ENCODE measurements around the gene MAP7D1.
"Not testable (repeated sequence)": the region's sequence is repeated elsewhere in the genome, so short reads cannot be mapped to it uniquely, and the experiment has no call there.

The MAP7D1 gene

DNA sequence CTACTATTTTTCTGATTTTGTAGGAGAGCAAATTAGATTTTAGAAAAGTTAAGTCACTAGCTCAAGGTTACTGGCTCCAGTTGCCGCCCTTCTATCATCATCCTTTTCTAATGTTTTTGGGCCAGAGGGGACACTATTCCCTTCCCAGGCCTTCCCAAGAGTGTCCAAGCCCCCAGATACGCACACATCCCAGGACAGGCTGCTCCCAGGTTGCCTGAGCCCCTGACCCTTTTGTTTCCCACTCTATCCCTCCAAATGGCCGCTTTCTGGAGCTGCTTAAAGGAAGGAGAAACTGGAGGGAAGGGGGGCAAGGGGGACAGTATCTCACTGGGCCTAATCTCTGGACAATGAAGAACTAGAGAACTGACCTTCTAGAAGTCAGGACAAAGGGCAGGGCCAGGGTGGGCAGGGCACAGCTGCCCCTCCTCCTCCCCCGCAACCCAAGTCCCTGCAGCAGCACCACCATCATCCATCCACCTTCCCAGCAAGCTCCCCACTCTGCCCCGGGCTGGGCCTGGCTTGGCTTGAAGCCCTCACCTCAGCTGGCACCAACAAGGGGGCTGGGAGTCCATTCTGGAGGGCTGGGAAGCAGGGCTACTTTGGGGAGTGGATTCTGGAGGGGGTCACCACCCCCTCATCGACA is 1.1 kb upstream of the MAP7D1 start:
- no peak for DNase-seq

DNA sequence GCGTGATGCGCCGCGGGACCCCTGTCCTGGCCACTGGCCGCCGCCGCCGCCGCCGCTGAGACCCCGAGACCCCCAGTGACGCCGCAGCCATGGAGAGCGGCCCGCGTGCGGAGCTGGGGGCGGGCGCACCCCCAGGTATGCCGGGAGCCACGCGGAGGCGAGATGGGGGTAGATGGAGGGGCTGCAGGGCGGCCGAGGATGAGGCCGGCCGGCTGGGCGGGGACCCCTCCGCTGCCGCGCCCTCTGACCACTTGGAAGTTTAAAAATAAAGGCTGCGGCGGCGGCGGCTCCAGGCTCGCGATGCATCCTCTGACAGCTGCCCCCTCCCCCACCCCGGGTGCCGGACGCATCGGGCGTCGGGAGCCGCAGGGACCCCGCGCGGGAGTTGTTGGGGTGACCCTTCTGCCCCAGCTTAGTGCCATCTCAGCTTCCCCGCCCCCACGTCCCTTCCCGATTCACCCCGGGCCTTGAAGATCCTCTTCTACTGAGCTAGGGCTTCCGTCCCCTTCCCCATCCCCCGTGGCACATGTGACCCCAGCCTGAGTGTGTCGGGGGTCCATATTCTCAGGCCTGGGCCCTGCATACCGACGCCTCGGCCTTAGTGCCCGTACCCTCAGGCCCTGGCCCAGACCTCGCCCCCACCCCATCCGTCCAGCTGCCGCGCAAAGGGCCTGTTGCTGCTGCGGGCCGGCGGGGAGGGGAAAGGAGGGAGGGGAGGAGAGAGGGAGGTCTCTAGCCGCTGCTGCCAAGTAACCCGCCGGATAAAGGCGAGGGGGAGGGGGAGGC is 562 bp downstream of the MAP7D1 start:
- DNase-seq = peak; percentile 94

DNA sequence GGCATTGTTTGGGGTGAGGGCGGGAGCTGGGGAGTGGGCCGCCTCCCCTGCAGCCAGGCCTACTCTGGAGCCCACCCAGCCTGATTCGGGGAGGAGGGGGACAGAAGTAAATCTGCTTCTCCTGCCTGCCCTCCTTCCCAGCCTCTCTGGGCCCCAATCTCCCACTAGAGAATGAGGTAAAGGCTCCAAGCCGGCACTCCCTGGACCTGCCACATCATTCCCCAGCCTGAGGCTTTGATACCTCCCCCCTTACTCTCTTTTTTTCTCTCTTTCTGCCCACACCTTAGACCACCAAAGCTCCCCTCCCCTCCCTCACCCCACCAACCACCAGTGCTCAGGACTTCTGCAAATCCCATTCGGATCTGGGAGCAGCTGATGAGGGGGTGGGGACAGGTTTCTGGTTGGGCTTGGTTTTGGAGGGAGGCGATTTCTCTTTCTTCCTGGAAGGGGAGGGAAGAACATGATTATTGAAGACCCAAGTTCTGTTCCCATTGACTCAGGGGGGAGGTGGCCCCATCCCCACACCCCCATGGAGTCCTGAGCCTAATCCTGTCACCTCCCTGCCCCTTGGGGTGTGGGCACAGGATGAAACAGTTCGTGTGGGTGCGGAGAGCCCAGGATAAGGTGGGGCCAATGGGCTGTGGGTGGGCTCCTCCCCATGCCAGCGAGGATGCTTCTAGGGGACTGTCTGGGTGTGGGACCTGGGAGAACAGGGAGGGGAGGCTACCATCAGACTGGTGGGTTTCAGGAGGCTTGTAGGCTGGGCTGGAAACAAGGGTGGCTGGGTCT is 1.3 kb downstream of the MAP7D1 start:
- DNase-seq = no peak

DNA sequence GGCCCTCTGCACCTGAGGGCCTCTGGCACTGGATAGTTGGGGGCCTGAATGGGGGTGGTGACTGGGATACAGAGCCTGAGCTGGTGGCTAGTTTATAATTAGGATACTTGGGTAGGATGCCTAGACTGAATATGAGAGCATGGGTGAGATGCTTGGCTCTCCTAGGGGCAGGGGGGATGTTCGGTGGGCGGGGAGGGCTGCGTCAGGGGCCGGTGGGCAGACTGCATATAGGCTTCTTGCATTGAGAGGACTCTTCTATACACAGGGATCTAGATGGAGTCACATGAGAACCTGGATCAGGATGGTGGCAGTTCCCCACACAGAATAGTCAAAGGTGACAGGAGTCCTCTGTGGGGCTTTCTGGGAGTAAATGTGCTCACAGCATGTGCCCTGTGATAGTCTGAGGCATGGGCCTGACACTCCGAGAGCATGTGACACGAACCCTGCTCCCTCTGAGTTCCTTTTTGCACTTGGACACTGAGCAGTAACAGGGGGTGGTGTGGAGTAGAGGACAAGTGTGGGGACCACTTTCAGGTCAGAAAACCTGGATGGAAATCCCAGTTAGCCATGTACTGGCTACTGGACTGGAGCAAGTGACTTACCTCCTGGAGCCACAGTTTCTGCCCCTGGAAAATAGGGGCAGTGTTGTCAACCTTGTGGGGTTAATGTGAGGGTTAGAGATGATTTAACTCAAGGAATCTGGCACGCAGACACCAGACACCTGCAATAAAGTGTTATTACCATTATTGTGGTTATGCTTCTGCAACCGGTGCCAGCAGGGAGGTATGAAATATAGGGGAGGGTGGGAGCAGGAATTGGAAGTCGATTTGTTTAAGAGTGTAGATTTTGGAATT is 2.2 kb downstream of the MAP7D1 start:
- no peak for DNase-seq

DNA sequence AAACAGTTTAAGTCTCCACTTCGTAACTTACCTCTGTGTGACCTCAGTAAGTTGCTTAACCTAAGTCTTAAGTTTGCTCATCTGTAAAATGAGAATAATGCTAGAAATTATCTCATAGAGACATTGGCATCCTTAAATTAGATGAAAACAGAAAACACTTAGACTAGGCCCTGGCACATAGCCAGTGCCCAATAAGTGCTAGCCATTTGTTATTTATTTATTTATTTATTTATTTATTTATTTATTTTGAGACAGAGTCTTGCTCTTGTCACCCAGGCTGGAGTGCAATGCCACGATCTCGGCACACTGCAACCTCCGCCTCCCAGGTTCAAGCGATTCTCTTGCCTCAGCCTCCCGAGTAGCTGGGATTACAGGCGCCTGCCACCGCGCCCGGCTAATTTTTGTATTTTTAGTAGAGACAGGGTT is 2.9 kb downstream of the MAP7D1 start:
- not testable (repeated sequence) for DNase-seq

DNA sequence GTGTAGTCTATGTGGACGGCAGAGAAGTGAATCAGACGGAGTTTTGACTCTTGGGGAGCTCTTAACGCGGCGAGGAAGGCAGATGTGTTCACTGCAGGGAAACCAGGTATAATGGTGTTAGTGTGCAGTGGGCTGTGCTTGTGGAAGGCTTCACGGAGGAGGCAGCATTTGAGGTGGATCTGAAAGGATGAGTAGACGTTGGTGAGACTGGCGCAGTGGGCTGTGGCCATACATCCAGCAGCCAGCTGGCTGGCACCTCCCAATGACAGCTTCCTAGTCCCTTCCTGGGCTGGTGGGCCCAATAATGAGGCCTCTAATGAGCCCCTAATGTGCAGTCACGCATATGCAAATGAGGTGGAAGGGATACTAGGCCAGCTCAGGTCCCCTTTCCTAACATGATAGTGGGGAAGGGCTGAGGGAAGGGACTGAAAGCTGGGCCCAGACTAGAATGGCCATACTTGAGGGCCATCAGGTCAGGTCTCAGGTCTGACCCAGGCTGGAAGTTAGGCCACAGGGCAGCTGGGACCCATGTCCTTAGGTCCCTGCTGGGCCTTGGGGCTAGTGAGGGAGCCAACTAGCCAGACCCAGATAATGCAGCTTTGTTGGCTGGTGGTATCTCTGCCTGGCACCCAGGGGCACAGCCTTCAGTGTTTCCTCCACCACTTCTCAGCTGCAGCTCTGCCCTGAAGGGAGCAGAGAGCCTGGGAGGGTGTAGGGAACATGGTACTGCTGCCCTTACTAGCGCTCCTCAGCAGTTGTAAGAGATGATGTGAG is 3.8 kb downstream of the MAP7D1 start:
- DNase-seq = no peak

DNA sequence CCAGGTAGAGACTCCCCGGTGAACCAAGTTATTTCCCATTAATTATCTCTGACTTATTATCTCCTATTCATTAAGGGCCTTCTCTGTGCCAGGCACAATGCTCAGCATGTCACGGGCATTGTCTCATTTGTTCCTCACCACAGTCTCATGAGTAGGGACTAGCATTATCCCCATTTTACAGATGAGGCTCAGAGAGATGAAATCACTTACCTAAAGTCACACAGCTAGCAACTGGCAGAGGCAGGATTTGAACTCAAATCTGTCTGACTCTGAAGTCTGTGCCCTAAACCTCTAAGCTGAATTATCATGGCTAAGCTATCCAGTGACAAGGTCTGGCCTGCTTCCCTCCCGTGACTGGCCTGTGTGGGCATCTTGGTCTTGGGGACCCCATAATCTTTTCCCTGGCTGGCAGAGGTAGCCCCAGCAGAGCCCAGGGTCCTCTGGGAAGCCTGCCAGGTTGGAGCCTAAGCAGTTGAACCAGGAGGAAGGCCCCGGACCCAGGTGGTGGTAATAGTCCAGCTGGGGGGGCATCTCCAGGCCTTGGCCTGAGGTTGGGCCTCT is 4.5 kb downstream of the MAP7D1 start:
- no peak for DNase-seq

DNA sequence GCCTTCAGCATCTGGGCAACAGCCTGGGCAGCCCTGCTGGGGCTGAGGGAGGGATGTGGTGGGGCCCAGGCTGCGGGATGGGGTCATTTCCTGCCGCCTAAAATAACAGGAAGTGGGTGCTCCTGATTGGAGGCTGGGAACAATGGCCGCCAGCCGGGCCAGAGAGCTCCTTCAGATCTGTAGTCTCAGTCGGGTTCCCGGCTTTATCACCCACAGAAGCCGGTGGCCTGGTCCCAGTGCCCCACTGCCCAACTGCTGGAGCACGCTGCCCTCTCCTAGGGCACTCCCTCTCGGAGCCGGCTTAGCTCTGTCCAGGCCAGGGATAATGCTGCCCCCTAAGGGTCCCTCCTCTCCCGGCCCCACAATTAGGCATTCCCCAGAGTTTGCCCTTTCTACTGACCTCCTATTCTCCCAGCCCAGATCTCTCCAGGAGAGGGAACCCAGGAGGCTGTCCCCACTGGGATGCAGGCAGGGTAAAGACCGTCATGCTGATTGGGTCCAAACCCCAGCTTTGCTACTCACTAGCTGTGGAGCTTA is 5.1 kb downstream of the MAP7D1 start:
- DNase-seq = peak; percentile 59

DNA sequence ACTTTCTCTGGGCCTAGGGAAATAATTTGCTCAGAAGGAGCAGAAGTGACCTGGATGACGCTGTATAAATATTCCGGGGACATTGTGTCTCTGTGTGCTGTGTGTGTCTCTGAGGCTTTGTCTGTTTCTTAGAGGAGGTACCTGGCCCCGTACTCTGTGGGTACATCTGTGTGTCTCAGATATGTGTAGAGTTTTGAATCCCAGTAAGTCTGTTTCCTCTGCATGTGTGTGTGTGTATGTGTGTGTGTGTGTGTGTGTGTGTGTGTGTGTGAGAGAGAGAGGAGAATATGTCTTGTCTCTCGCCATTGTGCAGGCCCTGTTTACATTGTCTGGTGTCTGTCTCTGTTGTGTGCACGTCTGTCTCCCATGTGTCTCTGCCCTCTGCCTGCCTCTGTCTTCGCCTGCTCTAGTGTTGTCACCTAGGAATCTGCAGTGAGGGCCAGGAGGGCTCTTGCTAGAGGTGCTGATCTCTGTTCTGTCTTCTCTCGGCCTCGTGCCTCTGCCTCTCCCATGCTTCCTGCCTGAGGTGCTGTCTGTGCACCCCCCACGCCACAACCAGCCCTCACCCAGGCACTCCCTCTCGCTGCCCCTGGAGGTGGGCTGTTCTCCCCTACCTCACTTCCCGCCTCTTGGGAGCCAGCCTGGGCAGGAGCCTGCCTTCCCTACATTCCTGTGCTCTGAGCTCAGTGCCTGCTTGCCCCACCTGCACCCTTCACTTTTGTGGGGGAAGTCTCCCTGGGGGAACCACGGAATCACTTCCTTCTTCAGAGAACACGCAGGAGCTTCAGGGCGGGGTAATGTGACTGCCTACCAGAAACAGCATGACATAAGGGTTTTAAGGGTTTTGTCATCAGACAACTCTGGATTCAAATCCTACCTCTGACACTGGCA is 5.9 kb downstream of the MAP7D1 start:
- peak; percentile 30 for DNase-seq

DNA sequence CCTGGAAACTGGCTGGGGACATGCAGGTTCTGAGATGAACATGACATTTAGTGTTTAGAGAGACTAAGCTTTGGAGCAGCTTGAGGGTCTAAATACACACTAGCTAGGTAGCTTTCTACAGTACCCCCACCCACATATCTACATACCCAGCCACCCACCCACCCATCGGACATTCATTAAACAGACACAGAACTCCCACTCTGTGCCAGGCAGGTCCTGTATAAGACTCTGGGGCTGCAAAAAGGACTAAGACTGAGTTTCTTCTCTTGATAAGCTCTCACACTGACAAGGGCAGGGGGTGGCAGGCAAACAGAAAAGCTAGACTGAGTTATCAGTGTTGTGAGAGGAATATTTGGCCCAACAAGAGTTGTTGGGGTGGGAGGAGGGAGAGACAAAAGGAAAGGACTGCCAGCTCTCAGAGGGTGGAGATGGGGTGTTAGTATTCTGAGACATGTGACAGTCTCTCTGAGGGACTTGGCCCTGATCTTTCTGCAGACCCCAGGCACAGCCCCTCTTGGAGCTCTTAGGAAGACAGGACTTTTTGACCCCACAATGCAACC is 6.8 kb downstream of the MAP7D1 start:
- no peak for DNase-seq

DNA sequence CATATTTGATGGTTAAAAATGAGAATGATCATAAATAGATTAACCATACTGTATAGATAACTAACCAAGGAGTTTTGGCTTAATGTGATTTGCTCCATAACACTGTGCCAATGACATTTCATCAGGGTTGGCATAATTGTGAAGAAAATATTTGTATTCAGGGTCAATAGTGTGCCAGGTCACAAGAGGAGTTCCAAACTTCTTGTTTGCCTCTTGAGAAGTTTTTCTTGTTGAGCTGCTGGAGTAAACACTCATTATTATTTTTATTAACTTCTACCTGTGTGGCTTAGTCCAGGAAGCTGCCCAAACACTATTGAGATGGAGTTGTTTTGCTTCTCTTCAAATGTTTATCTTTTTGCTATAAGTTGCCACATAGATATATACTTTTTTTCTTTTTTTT is 7.5 kb downstream of the MAP7D1 start:
- DNase-seq = no peak

DNA sequence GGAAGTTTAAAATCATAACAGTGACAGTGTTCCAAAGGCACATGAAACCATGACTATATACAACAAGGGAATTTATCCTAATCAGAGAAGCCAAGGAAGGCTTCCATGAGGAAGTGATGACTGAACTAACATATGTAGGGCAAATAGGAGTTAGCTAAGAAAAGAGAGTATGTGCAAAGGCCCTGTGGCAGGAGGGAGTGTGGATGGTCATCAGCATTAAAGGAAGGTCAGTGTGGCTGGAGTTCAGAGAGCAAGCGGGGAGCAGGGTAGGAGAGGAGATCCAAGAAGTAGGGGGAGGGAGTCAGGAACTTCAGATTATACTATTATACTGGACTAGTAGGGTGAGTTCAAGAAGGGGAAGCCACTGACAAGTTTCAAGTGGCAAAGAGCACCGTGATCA is 8.4 kb downstream of the MAP7D1 start:
- no peak for DNase-seq

DNA sequence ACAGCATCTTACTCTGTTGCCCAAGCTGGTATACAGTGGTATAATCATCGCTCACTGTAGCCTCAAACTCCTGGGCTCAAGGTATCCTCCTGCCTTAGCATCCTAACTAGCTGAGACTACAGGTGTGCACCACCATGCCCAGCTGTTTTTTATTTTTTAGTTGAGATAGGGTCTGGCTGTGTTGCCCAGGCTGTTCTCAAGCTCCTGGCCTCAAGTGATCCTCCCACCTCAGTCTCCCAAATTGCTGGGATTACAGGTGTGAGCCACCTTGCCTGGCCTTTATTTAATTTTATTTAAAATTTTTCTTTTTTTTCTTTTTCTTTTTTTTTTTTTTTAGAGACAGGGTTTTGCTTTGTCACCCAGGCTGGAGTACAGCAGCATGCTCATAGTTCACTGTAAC is 9.2 kb downstream of the MAP7D1 start:
- no peak for DNase-seq

DNA sequence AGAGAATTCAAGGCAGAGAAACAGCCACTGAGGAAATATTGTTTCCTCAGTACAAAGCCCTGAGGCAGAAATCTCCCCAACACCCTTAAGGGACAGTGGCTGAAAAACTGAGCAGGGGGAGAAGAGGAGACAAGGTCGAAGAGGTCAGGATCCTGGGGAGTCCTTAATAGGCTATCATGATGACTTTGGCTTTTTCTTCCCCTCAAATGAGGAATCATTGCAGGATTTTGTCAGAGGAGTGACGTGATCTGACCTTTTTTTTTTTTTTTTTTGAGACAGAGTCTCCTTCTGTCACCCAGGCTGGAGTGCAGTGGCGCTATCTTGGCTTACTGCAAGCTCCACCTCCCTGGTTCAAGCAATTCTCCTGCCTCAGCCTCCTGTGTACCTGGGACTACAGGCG is 10.2 kb downstream of the MAP7D1 start:
- DNase-seq = no peak

DNA sequence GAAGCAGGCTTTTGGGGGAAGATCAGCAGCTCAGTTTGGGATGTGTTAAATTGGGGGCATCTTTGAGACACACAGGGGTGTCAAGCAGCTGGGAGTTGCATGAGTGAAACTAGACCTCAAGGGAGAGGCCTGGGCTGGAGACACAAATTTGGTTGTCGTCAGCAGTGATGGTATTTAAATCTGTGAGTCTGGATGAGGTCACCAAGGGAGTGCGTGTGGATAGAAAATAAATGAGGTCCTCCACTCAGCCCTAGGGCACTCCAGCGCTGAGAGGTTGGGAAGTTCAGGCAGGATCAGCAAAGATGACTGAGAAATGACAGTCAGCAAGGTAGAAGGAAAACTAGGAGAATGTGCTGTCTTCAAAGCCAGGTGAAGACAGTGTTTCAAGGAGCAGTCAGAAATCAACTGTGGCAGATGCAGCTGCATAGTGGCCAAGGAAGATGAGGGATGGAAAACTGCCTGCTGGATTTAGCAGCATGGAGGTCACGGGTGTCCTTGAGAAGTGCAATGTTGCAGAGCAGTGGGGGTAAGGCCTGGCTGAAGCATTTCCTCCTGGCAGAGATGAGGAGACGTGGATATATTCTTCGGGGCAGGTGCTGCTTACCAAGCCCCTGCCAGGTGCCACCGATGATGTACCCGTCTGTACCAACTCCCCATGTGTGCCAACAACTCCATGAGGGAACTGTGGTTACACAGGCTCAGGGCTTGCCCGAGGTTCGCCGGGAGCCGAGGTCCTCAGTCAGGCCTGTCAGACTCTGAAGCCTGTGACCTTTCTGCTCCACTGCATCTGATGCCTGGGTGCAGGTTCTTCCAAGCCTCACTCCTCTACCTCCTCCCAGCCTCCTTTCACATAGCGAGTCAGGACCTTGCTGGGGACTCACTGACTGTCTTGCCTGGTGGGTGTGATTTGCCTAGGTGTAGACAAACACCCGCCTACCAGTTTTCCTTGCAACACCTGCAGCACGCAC is 11.3 kb downstream of the MAP7D1 start:
- DNase-seq = no peak

DNA sequence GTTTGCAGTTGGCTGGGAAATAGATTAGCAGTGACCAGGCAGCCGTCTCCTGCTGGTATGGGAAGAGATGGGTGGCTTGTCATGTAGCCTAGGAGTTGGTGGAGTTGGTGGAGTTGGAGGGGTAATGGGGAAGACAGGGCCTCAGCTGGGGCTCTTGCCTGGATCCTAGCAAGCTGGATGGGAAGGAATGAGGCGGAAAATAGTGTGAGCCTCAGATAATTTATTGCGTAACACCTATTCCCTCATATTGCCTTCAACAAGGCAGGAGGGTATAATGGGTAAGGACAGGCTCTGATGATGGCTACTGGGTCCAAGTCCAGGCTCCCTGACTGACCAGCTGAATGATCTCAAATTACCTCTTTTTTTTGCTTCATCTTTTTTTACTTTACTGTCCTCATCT is 12.6 kb downstream of the MAP7D1 start:
- no peak for DNase-seq

DNA sequence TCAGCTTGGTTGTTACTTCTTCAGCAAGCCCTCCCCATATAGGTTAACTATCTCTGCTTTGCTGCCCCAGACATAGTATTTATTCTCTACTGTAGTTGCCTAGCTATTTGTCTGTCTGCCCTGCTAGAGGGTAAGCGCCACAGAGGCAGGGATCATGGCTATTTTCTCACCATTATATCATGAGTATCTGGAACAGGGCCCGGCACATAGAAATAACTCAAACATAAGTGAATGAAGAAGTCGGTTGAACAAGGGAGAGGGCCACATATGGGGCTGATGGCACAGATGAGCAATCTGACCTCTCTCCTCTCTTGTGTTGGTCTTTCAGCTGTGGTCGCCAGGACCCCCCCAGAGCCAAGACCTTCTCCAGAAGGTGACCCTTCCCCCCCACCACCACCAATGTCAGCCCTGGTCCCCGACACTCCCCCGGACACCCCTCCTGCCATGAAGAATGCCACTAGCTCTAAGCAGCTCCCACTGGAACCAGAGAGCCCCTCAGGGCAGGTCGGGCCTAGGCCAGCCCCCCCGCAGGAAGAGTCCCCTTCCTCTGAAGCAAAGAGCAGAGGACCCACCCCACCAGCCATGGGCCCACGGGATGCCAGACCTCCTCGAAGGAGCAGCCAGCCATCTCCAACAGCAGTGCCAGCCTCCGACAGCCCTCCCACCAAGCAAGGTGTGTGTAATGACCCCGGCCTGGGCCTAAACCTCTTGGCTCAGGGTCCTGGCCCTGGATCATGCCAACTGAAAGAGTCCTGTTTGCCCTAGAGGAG is 14.9 kb downstream of the MAP7D1 start:
- DNase-seq = no peak
